Osteoblast (primary cell): ENCODE measurements around the gene FITM1. TPM values are rescaled to one million over a fixed set of nuclear protein-coding genes. Genes with fewer than 3 reads are reported as not detected.
A peak's percentile ranks its signal among the peaks of the same experiment; 100 is the strongest.

Experiments
- DNase-seq: peaks from one replicate; pipeline ENCODE4 v3.0.0; 2011; ENCODE audit warnings: low spot score, mixed read lengths; ENCODE audit not compliant: insufficient read length; ENCODE audit errors: missing footprints
- H2AFZ ChIP-seq: 2 replicates; pipeline ENCODE4 v1.6.0; 2011; ENCODE audit warnings: mild to moderate bottlenecking, low read length
- H3K27ac ChIP-seq: 2 replicates; pipeline ENCODE4 v1.5.1; 2011; ENCODE audit warnings: mild to moderate bottlenecking, low read depth, low read length, moderate library complexity
- H3K27me3 ChIP-seq: 2 replicates; pipeline ENCODE4 v1.6.0; 2012; ENCODE audit warnings: mild to moderate bottlenecking, control low read depth, inconsistent platforms, low read length, moderate library complexity; ENCODE audit not compliant: insufficient read depth
- H3K36me3 ChIP-seq: 2 replicates; pipeline ENCODE4 v1.5.1; 2011; ENCODE audit warnings: mild to moderate bottlenecking, low read length, control low read depth, moderate library complexity; ENCODE audit not compliant: insufficient read depth
- H3K4me1 ChIP-seq: 2 replicates; pipeline ENCODE4 v1.5.1; 2011; ENCODE audit warnings: mild to moderate bottlenecking, low read length, control low read depth, moderate library complexity; ENCODE audit not compliant: insufficient read depth
- H3K4me2 ChIP-seq: 2 replicates; pipeline ENCODE4 v1.6.0; 2011; ENCODE audit warnings: mild to moderate bottlenecking, low read length; ENCODE audit not compliant: insufficient read depth
- H3K4me3 ChIP-seq: fragments of 200-600 bp; sonication (generic); 3 replicates; pipeline ENCODE4 v1.5.1; 2012; ENCODE audit warnings: mild to moderate bottlenecking, low read length, inconsistent platforms; ENCODE audit not compliant: insufficient read depth
- H3K79me2 ChIP-seq: 2 replicates; pipeline ENCODE4 v1.6.0; 2012; ENCODE audit warnings: mild to moderate bottlenecking, low read length, control low read depth, inconsistent platforms; ENCODE audit not compliant: insufficient read depth
- H3K9me3 ChIP-seq: 2 replicates; pipeline ENCODE4 v1.5.1; 2011; ENCODE audit warnings: low read depth, low read length, control low read depth
- H4K20me1 ChIP-seq: 2 replicates; pipeline ENCODE4 v1.6.0; 2012; ENCODE audit warnings: mild to moderate bottlenecking, low read length, control low read depth; ENCODE audit not compliant: insufficient read depth
- total RNA-seq: library from RNA; depleted of rRNA; stranded (reverse); fragments of >200 nt; gene quantifications from 2 replicates; pipeline ENCODE4 v1.2.3, GENCODE V29; 2012
- TF ChIP-seq, protein P1 (sequence below): IDR thresholded peaks from 2 replicates; pipeline ENCODE4 v1.5.1; 2011; ENCODE audit warnings: mild to moderate bottlenecking, low read depth, low read length, moderate library complexity; ENCODE audit errors: extremely low read depth

FITM1 gene
- total RNA-seq, 1 donor, result 0.72 TPM

DNA sequence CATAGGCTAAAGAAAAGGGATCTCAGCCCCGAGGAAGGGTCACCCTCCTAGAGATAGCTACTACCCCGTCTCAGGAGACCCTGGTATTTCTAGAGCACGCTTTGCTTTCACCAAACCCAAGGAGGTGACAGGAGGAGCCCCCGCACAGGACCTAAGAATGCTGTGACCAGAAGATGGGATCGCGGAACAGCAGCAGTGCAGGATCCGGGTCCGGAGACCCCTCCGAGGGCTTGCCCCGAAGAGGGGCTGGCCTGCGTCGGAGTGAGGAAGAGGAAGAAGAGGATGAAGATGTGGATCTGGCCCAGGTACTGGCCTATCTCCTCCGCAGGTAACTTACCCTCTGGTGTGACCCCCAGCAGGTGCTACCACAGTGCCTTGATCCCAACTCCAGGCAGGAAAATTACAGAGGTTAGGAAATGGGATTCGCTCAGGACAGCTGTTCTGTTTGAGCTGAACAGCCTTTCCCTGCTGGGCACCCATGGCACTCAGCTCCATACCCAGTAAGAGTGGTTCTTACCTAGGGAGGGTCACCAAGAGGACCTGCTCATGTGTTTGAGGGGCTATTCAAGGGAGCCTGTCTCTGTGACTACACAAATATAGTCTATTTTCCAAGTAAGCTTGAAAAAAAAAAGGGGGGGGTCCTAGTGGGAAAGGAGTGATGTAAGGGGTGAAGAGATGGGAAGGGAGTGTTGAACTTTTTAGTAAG lies 14.9 kb upstream of the FITM1 start:
- TF ChIP-seq, protein P1, sequence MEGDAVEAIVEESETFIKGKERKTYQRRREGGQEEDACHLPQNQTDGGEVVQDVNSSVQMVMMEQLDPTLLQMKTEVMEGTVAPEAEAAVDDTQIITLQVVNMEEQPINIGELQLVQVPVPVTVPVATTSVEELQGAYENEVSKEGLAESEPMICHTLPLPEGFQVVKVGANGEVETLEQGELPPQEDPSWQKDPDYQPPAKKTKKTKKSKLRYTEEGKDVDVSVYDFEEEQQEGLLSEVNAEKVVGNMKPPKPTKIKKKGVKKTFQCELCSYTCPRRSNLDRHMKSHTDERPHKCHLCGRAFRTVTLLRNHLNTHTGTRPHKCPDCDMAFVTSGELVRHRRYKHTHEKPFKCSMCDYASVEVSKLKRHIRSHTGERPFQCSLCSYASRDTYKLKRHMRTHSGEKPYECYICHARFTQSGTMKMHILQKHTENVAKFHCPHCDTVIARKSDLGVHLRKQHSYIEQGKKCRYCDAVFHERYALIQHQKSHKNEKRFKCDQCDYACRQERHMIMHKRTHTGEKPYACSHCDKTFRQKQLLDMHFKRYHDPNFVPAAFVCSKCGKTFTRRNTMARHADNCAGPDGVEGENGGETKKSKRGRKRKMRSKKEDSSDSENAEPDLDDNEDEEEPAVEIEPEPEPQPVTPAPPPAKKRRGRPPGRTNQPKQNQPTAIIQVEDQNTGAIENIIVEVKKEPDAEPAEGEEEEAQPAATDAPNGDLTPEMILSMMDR, result no peak
- Histone ChIP-seq H4K20me1 (no peaks in the 10 kb centered on the region), H3K27me3 (no peaks in the 10 kb centered on the region), H3K4me1 (peaks cover 14% of the 10 kb centered on the region), H3K36me3 (peaks cover 30% of the 10 kb centered on the region), H3K4me3 (peak overlapping the region; percentile 82), H2AFZ (peak overlapping the region; percentile 87), H3K27ac (peak overlapping the region; percentile 98), H3K9me3 (no peaks in the 10 kb centered on the region), H3K4me2 (peak overlapping the region; percentile 96), H3K79me2 (peaks cover 13% of the 10 kb centered on the region)
- DNase-seq, result peak; percentile 67

DNA sequence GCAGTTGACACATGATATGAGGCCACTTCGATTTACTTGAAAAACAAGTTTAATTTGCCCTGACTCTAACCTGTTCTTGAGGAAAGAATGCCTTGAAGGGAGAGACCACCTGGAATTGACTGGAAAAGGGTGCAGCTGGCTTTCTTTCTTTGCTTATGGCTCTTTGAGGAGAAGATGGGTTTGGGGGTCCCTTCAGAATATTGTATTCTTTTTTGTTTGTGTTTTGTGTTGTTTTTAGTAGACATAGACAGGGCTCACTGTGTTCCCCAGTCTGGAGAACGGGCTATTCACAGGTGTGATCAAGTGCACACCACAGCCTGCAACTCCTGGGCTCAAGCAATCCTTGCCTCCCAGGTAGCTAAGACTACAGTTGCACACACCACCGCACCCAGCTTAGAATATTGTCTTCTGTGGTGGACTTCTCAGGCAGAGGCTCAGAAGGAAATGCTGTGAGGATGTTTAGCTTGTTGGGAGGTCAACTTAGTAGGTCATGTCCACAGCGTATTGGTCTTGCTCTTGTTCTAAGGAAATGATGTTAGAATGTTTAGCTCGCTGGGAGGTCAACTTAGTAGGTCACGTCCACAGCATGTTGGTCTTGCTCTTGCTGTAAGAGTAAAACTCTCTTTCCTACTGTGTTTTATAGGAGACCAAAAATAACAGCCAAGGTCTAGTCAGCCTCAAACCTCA lies 14.2 kb upstream of the FITM1 start:
- no peak for DNase-seq
- peak overlapping the region; percentile 82 for H3K4me3 ChIP-seq
- TF ChIP-seq, protein P1, result no peak
- peaks cover 14% of the 10 kb centered on the region for H3K4me1 ChIP-seq
- H4K20me1 ChIP-seq, result no peaks in the 10 kb centered on the region
- H3K9me3 ChIP-seq, result no peaks in the 10 kb centered on the region
- H3K36me3 ChIP-seq, result peaks cover 36% of the 10 kb centered on the region
- H3K27me3 ChIP-seq, result no peaks in the 10 kb centered on the region
- H3K4me2 ChIP-seq, result peak overlapping the region; percentile 96
- H2AFZ ChIP-seq, result no peak overlapping the region
- peaks cover 13% of the 10 kb centered on the region for H3K79me2 ChIP-seq
- no peak overlapping the region for H3K27ac ChIP-seq

DNA sequence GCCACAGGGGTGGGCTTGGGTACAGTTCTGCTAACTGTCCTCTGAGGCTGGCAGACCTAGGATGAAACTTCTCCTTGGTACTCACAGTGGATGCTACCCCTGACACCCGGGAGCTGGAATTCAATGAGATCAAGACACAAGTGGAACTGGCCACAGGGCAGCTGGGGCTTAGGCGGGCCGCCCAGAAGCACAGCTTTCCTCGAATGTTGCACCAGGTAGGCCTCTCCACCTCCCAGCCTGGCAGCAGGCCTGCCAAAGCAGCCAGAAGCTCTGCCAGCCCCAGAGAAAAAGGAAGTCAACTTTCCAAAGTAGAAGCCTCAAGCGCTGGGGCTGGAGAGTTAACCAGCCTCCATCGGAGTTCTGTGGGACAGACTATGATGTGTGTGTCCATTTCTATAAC lies 13.3 kb upstream of the FITM1 start:
- Histone ChIP-seq H3K4me2 (no peak overlapping the region), H3K4me1 (peaks cover 14% of the 10 kb centered on the region), H3K79me2 (peaks cover 13% of the 10 kb centered on the region), H2AFZ (no peak overlapping the region), H3K9me3 (no peaks in the 10 kb centered on the region), H3K27me3 (no peaks in the 10 kb centered on the region), H3K4me3 (no peak overlapping the region), H3K36me3 (peaks cover 42% of the 10 kb centered on the region), H4K20me1 (no peaks in the 10 kb centered on the region), H3K27ac (no peak overlapping the region)
- DNase-seq, result peak; percentile 30
- TF ChIP-seq, protein P1, result no peak

DNA sequence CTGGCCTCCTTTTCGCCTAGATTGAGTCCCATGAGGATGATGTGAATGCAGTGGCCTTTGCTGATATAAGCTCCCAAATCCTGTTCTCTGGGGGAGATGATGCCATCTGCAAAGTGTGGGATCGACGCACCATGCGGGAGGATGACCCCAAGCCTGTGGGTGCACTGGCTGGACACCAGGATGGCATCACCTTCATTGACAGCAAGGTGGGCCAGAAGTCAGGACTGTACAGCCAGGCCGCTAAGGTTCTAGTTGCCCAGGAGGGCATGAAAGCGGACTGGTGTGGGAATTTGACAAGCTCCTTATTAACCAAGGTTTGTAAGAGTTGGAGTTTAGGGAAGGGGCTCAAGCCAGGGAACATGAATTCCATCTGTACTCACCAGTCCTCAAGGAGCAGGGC lies 10.8 kb upstream of the FITM1 start:
- TF ChIP-seq, protein P1, result no peak
- H3K4me1 ChIP-seq, result peaks cover 8% of the 10 kb centered on the region
- no peaks in the 10 kb centered on the region for H4K20me1 ChIP-seq
- H3K36me3 ChIP-seq, result peaks cover 59% of the 10 kb centered on the region
- H2AFZ ChIP-seq, result no peak overlapping the region
- H3K4me3 ChIP-seq, result no peak overlapping the region
- no peak for DNase-seq
- H3K27ac ChIP-seq, result no peak overlapping the region
- H3K79me2 ChIP-seq, result peaks cover 13% of the 10 kb centered on the region
- no peak overlapping the region for H3K4me2 ChIP-seq
- no peaks in the 10 kb centered on the region for H3K27me3 ChIP-seq
- no peaks in the 10 kb centered on the region for H3K9me3 ChIP-seq
